Fibroblast of mammary gland (primary cell): Measurements from ENCODE around the gene TMSB4X.
"Not testable (repeated sequence)": the region's sequence is repeated elsewhere in the genome, so short reads cannot be mapped to it uniquely, and the experiment has no call there.

Experiments used
- DNase-seq: peaks from one replicate; pipeline ENCODE4 v3.0.0-alpha.2; 2010; ENCODE audit warnings: low read depth
- H3K4me3 ChIP-seq: 2 replicates; pipeline ENCODE4 v1.5.1; 2011; ENCODE audit warnings: low read depth, mild to moderate bottlenecking, low read length, moderate library complexity; ENCODE audit not compliant: control insufficient read depth
- TF ChIP-seq, protein P1 (sequence below): conservative IDR thresholded peaks from 2 replicates; pipeline ENCODE4 v1.5.1; 2011; ENCODE audit warnings: low read depth, low read length, inconsistent platforms; ENCODE audit not compliant: control insufficient read depth, insufficient read depth

Gene TMSB4X

DNA sequence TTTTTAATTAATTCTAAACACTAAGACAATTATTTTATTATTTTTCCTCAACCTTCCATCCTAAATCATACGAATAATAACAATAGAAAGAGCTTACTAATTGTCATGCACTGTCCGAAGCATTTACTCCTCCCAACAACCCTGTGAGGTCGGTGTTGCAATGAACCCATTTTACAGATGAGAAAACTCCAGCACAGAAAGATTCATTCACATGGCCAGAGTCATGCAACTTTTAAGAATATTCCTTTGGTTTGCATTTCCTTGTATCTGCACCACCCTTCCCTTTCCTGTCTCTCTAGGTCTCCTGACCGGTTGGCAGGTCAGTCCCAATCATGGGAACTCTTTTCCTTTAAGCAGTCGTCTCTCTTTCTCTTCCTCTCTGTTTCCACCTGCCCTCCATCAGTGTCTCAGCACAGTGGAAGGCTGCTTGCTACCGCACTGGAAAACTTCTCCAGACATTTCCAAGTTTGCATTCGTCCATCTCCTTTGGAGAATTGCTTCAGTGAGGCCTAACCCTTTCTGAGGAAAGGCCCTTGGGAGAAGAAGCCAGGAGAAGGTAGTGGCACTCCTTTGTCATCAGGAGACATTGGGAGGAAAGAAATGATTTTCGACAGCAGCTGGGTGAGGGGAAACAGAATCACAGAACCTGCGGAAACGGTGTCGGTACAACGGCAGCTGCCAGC is 1.9 kb upstream of the TMSB4X start:
- no peak for DNase-seq
- peak overlapping the region; percentile 1 for H3K4me3 ChIP-seq

DNA sequence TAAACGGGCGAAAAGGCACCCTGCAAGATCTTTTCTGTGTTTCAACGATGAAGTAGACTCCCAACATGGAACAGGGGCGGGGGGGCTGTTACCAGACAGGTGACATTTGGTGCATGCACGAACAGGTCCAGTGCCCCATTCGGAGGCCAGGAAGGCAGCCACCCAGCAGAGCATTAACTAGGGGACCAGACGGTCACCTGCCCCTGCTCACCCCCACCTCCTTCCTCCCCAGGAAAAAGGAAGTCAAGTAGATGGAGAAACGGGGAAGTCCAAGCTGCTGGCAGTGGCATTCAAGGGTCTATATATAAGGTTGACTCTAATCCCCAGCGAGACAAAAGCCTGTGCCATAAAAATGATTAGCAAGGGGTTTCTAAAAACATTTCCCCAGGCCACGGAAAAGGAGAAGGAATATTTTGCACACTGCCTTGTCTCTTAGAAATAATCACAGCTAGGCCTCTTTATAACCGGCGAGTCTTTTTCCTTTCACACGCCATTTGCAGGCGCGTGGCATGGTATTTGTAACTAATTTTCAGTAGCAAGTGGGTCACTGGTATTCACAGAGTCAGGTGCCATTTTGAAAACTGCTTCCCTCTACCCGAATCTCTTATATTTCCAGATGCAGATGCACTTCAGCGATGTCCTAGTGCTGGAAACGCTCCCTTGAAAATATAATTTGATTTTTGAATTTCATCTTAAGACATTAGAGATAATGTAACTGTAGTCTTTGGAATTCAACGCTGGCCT is 1.2 kb upstream of the TMSB4X start:
- peak overlapping the region; percentile 71 for H3K4me3 ChIP-seq
- TF ChIP-seq, protein P1, sequence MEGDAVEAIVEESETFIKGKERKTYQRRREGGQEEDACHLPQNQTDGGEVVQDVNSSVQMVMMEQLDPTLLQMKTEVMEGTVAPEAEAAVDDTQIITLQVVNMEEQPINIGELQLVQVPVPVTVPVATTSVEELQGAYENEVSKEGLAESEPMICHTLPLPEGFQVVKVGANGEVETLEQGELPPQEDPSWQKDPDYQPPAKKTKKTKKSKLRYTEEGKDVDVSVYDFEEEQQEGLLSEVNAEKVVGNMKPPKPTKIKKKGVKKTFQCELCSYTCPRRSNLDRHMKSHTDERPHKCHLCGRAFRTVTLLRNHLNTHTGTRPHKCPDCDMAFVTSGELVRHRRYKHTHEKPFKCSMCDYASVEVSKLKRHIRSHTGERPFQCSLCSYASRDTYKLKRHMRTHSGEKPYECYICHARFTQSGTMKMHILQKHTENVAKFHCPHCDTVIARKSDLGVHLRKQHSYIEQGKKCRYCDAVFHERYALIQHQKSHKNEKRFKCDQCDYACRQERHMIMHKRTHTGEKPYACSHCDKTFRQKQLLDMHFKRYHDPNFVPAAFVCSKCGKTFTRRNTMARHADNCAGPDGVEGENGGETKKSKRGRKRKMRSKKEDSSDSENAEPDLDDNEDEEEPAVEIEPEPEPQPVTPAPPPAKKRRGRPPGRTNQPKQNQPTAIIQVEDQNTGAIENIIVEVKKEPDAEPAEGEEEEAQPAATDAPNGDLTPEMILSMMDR: no peak
- DNase-seq: no peak

More for the DNA sequence above, 1.9 kb upstream of the TMSB4X start:
- TF ChIP-seq, protein P1: no peak

DNA sequence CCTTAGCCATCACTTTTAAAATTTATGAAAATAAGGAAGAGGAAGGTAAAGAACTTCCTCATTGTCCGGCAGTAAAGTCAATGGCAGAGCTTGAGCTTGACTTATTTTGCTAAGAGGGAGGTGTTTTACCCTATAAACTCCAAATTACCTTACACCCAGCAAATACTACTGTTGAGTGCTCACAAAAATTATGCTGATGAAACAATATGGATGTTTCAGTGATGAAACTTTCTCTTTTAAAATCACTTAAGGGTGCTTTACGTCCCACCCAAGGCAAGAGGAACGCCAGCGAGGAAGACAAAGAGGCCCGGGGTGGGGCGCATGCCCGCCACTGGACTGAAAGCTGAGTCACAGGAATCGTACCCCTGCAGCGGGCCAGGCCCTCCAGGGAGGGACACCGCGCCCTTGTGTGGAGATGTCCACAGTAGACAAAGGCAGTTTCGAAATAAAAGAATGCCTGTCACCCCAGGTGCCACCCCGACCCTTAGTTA is 560 bp upstream of the TMSB4X start:
- DNase-seq: peak; percentile 69
- H3K4me3 ChIP-seq: peak overlapping the region; percentile 71
- TF ChIP-seq, protein P1: no peak

DNA sequence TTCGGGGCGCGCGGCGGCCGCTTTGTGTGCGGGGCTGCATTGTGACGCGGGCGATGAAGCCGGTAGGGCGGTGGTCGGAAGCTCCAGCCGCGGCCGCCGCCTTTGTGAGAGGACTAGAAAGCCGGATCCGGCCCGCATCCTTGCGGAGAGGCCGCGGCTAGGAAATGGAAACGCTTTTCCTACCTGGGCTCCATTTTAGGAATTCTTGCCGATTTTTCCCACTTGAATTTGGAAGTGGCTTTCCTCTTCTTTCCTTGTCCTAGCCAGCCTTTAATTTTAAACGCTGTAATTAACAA is 708 bp downstream of the TMSB4X start:
- DNase-seq: no peak
- TF ChIP-seq, protein P1: no peak
- peak overlapping the region; percentile 71 for H3K4me3 ChIP-seq

DNA sequence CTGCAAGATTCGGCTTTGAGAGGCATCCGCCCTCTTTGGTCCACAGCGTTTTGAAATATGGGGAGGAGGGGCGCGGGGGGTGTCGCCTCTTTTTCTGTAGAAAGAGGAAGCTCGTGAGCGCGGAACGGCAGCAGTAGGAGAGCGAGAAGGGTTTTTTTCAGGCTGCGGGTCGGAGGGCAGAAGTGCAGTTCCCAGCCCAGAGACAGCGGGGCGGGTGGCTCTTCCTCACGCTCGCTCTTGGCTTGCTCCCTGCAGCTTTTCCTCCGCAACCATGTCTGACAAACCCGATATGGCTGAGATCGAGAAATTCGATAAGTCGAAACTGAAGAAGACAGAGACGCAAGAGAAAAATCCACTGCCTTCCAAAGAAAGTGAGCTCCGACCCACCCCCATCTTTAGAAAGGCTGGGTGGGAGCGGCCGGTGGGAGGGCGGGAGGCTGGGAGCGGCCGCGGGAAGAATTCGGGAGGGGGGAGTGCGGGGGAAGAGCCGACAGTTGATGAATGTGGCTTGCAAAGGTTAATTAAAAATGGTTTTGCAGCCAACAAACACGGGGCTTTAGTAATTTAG is 1.2 kb downstream of the TMSB4X start:
- TF ChIP-seq, protein P1: no peak

DNA sequence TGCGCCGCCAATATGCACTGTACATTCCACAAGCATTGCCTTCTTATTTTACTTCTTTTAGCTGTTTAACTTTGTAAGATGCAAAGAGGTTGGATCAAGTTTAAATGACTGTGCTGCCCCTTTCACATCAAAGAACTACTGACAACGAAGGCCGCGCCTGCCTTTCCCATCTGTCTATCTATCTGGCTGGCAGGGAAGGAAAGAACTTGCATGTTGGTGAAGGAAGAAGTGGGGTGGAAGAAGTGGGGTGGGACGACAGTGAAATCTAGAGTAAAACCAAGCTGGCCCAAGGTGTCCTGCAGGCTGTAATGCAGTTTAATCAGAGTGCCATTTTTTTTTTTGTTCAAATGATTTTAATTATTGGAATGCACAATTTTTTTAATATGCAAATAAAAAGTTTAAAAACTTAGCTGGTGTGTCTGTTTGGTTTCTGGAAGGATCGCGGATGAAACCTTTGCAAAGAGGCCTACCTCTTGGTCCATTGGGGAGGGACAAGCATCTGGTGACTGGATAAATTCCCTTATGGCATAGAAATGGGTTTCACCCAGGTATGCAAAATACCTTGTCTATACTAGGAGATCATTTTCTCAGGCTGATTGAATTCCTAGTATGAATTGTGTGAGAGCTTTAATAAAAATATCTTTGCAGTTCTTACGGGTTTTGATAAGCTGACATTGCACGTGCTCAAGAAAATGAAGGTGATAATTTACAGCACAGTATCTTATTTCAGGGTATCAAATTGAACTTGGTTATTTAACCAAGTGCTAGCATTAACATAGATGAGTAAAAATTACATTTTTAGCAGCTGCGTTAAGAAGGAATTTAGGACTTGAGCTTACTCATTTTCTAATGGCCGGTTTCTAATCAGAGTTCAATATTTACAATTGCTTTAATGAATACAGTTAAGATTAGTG is 2.2 kb downstream of the TMSB4X start:
- not testable (repeated sequence) for DNase-seq
- peak overlapping the region; percentile 71 for H3K4me3 ChIP-seq

More for the DNA sequence above, 1.2 kb downstream of the TMSB4X start:
- peak overlapping the region; percentile 71 for H3K4me3 ChIP-seq
- DNase-seq: no peak
